ENCODE measurements around the gene SRMS.

GRCh38 chr20:63546956-63547724 lies 409 bp downstream of the SRMS start:
- TF ChIP-seq CTCF (IDR thresholded peaks at IDR 0.05) (no peak), POLR2A (IDR thresholded peaks at IDR 0.05) (no peak), EP300 (IDR thresholded peaks at IDR 0.05) (no peak), POLR2AphosphoS5 (IDR thresholded peaks at IDR 0.05) (no peak)
